A673 (cell line): ENCODE measurements around the gene COA1. TPM values are rescaled to one million over a fixed set of nuclear protein-coding genes. Genes with fewer than 3 reads are reported as not detected.

Experiments
- BruUV-seq: library from RNA; stranded (reverse); fragments of 400-500 nt; replicated peaks from 2 replicates; lab custom pipeline; 2021; lab: Mats Ljungman, UMichigan
- CTCF ChIA-PET: fragments of 300-600 bp; sonication (Branson Sonifier 250); formaldehyde crosslinking; loops from one replicate; lab custom pipeline; 2022; ENCODE audit warnings: antibody characterized with exemption; lab: Charles Lee
- POLR2A ChIA-PET: fragments of 300-600 bp; sonication (Branson Sonifier 250); formaldehyde crosslinking; loops from one replicate; lab custom pipeline; 2022; ENCODE audit warnings: antibody characterized with exemption; ENCODE audit not compliant: low non-redundant PET; lab: Charles Lee
- DNase-seq: peaks from one replicate; pipeline ENCODE4 v3.0.0-alpha.2; 2015; ENCODE audit warnings: low spot score
- H3K27ac ChIP-seq: fragments of 200-600 bp; sonication (generic); 2 replicates; pipeline ENCODE4 v1.5.1; 2016; ENCODE audit warnings: mixed run types, low read depth, mild to moderate bottlenecking, mixed read lengths, antibody characterized with exemption, low read length; ENCODE audit not compliant: poor library complexity, severe bottlenecking
- H3K27me3 ChIP-seq: fragments of 200-600 bp; sonication (generic); replicated peaks from 2 replicates; pipeline ENCODE4 v1.6.1; 2017; ENCODE audit warnings: mixed run types, low read depth, mild to moderate bottlenecking, mixed read lengths, antibody characterized with exemption, low read length; ENCODE audit not compliant: insufficient read depth, poor library complexity
- H3K36me3 ChIP-seq: fragments of 200-600 bp; sonication (generic); 2 replicates; pipeline ENCODE4 v1.6.1; 2016; ENCODE audit warnings: mixed run types, mild to moderate bottlenecking, mixed read lengths, antibody characterized with exemption, low read length; ENCODE audit not compliant: insufficient read depth, poor library complexity, severe bottlenecking
- H3K4me1 ChIP-seq: fragments of 200-600 bp; sonication (generic); 2 replicates; pipeline ENCODE4 v1.6.1; 2017; ENCODE audit warnings: mixed run types, mild to moderate bottlenecking, mixed read lengths, antibody characterized with exemption, low read length; ENCODE audit not compliant: insufficient read depth, poor library complexity, severe bottlenecking
- H3K4me3 ChIP-seq: fragments of 200-600 bp; sonication (generic); 2 replicates; pipeline ENCODE4 v1.5.1; 2016; ENCODE audit warnings: low read depth, mixed run types, mild to moderate bottlenecking, mixed read lengths, low read length; ENCODE audit not compliant: poor library complexity, severe bottlenecking
- H3K9me3 ChIP-seq: fragments of 200-600 bp; sonication (generic); 2 replicates; pipeline ENCODE4 v1.6.1; 2016; ENCODE audit warnings: mixed run types, low read depth, mild to moderate bottlenecking, mixed read lengths, antibody characterized with exemption, low read length; ENCODE audit not compliant: poor library complexity, severe bottlenecking
- EZH2 ChIP-seq: fragments of 200-600 bp; sonication (generic); IDR thresholded peaks from 2 replicates; pipeline ENCODE4 v1.6.1; 2017; ENCODE audit warnings: borderline replicate concordance, low read depth, mild to moderate bottlenecking, mixed read lengths, antibody characterized with exemption, low read length; ENCODE audit not compliant: poor library complexity, severe bottlenecking
- intact Hi-C: fragments of 100-400 bp; cut with micrococcal nuclease; formaldehyde crosslinking; loops from one replicate; pipeline ENCODE4 v1.10.0; 2022; ENCODE audit not compliant: unreplicated experiment
- total RNA-seq: library from RNA; stranded (reverse); gene quantifications from 2 replicates; pipeline ENCODE4 v1.2.3, GENCODE V29; 2021
- TF ChIP-seq, protein P1 (sequence below): fragments of 300-800, 200-600 bp; sonication (generic); conservative IDR thresholded peaks from 2 replicates; pipeline ENCODE4 v1.5.1; 2017; ENCODE audit warnings: low read depth, mild to moderate bottlenecking, antibody characterized with exemption, low read length, moderate library complexity, mixed read lengths

COA1 gene
- total RNA-seq, 1 experiment from 2014 or later = 105 TPM

DNA sequence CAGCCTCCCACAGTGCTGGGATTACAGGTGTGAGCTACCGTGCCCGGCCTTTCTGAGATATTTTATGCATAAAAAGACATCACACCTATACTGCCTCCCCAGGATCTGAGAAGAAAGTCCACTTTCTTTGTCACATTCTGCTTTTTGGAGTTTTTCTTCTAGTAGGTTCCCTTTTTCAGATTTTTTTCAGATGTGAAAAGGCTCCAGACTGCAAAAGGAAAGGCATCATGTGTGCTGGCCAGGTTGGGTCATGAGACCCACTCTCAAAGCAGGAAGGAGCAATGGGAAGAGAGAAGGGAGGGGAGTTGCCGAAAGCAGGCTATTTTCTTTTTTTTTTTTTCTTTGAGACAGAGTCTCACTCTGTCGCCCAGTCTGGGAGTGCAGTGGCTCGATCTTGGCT is 40.0 kb upstream of the COA1 start:
- BruUV-seq = no TSS peak
- TF ChIP-seq, protein P1, sequence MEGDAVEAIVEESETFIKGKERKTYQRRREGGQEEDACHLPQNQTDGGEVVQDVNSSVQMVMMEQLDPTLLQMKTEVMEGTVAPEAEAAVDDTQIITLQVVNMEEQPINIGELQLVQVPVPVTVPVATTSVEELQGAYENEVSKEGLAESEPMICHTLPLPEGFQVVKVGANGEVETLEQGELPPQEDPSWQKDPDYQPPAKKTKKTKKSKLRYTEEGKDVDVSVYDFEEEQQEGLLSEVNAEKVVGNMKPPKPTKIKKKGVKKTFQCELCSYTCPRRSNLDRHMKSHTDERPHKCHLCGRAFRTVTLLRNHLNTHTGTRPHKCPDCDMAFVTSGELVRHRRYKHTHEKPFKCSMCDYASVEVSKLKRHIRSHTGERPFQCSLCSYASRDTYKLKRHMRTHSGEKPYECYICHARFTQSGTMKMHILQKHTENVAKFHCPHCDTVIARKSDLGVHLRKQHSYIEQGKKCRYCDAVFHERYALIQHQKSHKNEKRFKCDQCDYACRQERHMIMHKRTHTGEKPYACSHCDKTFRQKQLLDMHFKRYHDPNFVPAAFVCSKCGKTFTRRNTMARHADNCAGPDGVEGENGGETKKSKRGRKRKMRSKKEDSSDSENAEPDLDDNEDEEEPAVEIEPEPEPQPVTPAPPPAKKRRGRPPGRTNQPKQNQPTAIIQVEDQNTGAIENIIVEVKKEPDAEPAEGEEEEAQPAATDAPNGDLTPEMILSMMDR = no peak
- TF ChIP-seq EZH2 = no peak
- Histone ChIP-seq H3K4me1 (no peaks in the 10 kb centered on the region), H3K36me3 (no peaks in the 10 kb centered on the region), H3K27ac (no peak overlapping the region), H3K4me3 (no peak overlapping the region), H3K27me3 (no peaks in the 10 kb centered on the region), H3K9me3 (no peaks in the 10 kb centered on the region)
- intact Hi-C loops = no loop called here
- POLR2A ChIA-PET = no interaction called here
- DNase-seq = no peak
- CTCF ChIA-PET = no interaction called here

DNA sequence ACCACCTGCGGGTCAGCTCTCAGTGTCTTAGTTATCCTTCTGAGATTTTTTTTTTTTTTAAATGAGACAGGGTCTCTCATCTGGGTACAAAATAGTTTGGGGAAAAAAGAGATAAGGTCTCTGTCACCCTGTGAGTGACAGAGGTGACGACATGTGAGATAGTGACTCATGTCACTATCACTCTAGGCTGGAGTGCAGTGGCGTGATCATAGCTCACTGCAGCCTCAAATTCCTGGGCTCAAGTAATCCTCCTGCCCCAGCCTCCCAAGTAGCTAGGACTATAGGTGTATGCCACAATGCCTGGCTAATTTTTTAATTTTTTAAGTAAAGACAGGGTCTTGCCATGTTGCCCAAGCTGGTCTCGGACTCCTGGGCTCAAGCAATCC is 39.6 kb upstream of the COA1 start:
- no peak for DNase-seq
- TF ChIP-seq EZH2 = no peak
- TF ChIP-seq, protein P1 = no peak
- ChIA-PET CTCF (no interaction called here), POLR2A (interaction anchor here (0.6 kb wide), 1 partner anchor 155 kb away, joined by 3 read pairs; no protein-coding TSS in a partner anchor)
- Histone ChIP-seq H3K9me3 (no peaks in the 10 kb centered on the region), H3K4me3 (no peak overlapping the region), H3K27me3 (no peaks in the 10 kb centered on the region), H3K4me1 (no peaks in the 10 kb centered on the region), H3K27ac (no peak overlapping the region), H3K36me3 (no peaks in the 10 kb centered on the region)
- intact Hi-C loops = no loop called here
- BruUV-seq = no TSS peak

DNA sequence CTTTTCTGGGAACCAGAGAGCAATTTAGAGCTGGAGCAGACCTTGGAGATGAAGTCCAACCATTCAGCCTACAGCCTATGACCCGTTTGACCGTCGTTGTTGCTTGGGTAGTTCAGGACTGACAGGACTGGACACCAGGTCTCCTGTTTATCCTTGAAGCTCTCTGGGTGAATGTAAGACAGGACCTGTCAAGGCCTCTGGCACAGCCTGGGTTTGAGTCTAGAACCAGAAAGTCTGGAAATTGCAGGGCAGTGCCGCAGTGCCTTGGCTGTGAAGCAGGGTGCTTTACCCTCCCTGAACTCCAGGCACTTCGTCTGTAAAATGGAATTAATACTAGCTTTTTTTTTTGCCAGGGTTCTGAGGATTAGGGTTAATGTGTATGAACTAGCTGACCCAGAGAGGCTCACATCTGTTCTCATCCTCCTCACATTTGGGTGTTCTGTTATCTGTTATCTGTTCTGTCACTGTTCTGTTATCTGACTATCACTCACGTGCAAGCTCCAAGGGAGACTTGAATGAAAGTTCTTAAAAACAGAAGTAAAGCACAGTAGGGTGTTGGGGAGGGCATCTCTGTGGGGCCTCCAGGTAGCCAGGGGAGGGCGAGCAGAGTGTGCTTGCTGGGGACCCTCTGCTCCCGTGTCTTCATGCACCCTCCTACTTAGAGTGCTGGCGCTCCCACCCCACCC is 39.0 kb upstream of the COA1 start:
- no peaks in the 10 kb centered on the region for H3K36me3 ChIP-seq
- no TSS peak for BruUV-seq
- H3K4me1 ChIP-seq = peaks cover 3% of the 10 kb centered on the region
- H3K27me3 ChIP-seq = no peaks in the 10 kb centered on the region
- no peaks in the 10 kb centered on the region for H3K9me3 ChIP-seq
- no peak overlapping the region for H3K27ac ChIP-seq
- ChIA-PET CTCF (no interaction called here), POLR2A (interaction anchor here (0.6 kb wide), 1 partner anchor 155 kb away, joined by 3 read pairs; no protein-coding TSS in a partner anchor)
- no peak overlapping the region for H3K4me3 ChIP-seq
- DNase-seq = no peak
- TF ChIP-seq, protein P1 = no peak
- no peak for TF ChIP-seq EZH2
- intact Hi-C loops = no loop called here
